GM19328 (cell line): Measurements from ENCODE around the gene MYH1.

Source experiments
- ATAC-seq: cut with Tn5 transposase; IDR thresholded peaks from one replicate; pipeline ENCODE4 v1.9.1; 2021; ENCODE audit warnings: mild to moderate bottlenecking, moderate library complexity; ENCODE audit not compliant: unreplicated experiment

MYH1 gene

DNA sequence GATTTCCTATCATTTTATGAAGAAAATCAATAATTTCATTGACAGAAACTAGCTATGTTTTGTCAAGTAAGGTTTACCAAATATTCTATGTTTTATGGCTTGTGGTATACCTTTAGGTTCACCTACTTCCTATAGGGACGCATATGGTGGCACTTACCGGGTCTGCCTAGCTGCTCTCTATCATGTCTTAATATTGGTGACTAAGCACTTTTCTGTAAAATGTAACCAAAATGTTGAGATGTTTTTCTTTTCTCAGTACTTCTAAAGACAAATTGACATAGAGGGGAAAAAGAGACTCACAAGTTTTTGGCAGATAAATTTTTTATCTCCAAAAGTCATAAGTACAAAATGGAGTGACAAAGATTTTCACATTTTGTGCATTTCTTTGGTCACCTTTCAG is 26.3 kb downstream of the MYH1 start:
- no peak for ATAC-seq

DNA sequence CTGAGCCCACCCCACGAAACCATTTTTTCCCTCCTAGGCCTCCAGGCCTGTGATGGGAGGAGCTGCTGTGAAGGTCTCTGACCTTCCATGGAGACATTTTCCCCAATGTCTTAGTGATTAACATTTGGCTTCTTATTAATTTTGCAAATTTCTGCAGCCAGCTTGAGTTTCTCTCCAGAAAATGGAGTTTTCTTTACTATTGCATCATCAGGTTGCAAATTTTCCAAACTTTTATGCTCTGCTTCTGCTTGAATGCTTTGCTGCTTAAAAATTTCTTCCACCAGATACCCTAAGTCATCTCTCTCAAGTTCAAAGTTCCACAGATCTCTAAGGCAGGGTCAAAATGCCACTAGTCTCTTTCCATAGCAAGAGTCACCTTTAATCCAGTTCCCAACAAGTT is 36.1 kb downstream of the MYH1 start:
- no peak for ATAC-seq

DNA sequence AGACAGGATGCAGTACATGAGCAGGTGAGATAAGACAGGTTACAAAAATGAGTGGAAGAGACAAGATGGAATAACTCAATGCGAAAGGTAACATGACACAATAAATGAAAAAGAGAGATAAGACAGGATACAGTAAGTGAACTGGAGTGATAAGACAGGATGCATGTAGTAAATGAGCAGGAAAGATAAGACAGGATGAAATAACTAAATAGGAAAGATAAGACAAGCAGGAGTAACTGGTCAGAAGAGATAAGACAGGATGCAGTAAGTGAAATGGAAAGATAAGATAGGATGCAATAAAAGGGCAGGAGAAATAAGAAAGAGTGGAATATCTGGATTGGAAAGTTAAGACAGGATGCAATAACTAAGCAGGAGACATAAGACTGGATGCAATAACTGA is 40.6 kb downstream of the MYH1 start:
- no peak for ATAC-seq

DNA sequence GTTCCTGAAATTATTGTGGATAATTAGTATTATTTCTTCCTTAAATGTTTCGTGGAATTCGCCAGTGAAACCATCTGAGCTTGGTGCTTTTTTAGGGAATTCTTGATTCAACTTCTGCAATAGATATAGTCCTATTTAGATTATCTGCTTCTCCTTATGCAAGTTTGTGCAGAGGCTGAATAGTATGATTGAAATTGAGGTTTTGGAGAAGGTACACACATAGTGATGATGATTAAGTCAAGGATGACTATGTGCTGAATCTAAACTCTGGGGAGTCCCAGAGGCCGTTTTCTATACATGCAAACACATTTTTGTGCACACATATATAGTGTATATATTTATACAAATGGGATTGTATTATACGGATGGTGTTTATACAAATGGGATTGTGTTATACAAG is 43.8 kb downstream of the MYH1 start:
- no peak for ATAC-seq

DNA sequence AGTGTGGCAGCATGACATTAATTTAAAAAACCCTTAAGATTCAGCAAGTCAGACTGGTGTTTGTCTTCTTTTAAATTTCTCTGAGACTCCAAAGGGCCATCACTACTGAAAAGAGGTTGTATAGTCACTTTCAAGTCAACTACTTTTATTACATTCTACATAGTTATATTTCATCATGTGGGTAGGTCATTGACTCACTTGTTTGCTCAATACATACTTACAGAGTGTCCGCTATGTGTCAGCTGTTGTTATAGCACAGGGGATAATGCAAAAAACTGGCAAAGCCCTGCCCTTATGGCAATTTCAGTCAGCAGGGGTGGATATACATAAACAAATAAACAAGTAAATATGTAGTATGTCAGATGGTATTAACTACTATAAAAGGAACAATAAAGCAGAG is 46.5 kb downstream of the MYH1 start:
- no peak for ATAC-seq

- no peak for ATAC-seq
These were observed 48.9 kb downstream of the MYH1 start, which contains the start of gene MYH4 for GRCh38 chr17:10469459-10469858. TSS of gene MYH4 (minus strand) at chr17:10469559. CDS start at chr17:10466745, 2,814 bp downstream.

GRCh38 chr17:10463402-10463801 is 54.9 kb downstream of the MYH1 start:
- no peak for ATAC-seq

GRCh38 chr17:10460062-10460461 is 58.3 kb downstream of the MYH1 start:
- no peak for ATAC-seq

DNA sequence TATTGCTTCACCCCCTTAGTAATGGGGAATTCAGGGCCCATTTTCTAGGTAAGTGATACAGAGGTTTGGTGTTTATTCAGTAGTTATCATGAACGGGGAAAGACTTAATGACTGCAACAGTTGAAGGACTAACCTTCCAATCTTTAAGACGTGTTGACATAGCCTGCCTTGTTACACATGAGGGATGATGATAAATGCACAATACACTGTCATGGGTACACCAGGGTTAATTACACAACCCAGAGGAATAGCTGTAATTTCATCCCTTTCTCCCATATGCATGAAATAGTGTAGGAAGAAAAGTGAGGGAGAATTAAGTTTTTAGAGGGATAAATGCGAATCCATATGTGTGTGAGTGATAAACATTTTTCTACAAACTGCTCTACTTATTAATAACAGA is 59.6 kb downstream of the MYH1 start:
- no peak for ATAC-seq

DNA sequence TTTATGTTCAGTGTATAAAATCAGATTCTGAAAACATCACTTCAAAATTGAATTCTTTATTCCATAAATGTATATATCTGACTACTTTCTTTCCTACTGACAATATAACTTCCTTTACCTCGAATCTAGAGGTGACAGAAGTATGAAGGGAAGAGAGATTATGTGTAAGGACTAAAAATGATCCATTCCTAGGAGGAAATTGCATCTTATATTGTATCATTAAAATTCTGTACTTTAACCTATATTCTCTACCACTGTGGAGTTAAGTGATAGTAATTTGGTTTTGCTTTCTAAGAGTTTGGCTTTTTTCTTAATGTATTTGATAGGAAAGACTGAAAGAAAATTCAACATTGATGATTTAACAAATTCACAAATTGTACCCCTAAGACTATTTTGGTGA is 60.4 kb downstream of the MYH1 start:
- no peak for ATAC-seq

DNA sequence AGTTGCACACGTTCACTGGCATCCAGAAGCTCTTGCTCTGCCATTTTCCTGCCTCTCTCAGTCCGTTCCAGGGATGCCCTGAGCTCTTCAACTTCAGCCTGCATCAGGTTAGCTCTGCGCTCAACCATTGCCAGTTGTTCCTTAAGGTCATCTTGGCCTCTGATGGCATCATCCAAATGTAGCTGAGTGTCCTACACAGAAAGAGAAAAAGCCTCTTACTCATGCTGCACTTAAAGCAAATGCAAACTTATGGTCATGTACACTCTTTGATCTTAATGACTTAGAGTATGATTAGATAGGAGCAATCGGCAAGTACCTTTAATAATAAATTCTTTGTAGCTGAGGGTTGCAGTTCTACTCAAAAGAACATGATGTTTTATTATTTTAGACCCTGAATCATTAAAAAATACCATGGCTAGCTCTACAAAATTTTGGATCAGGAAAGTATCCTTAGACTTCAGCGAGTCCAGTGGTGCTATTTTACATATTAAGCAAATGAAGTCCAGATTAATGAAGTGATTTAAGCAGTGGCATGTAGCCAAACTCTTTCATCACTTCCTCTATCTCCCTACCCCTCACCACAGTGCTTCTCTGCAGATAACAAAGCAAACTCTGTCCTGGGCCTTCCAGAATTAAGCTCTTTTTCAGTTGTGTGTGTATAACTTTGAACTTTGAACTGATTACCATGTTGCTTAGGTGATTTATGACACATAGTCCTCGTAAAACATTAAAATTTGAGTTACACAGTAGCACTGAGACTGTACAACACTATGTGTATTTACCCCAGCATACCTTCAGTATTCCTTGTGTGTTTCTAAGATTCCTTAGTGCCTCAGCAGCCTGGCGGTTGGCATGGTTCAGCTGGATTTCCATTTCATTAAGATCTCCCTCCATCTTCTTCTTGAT is 71.1 kb downstream of the MYH1 start:
- ATAC-seq: no peak
